Mesenchymal stem cell (in vitro differentiated cells and primary cell): ENCODE results near the gene NAV2.
A peak's percentile ranks its signal among the peaks of the same experiment; 100 is the strongest.

Source experiments
- DNase-seq: peaks from one replicate; pipeline ENCODE4 v3.0.0-alpha.2; 2013
- H2AFZ ChIP-seq: one replicate; pipeline ENCODE4 v1.6.1; 2013; ENCODE audit warnings: low read depth, mild to moderate bottlenecking, control low read depth, inconsistent platforms, low read length, moderate library complexity
- H2AK5ac ChIP-seq: 2 replicates; pipeline ENCODE4 v1.6.1; 2013; ENCODE audit warnings: low read length, moderate library complexity, mild to moderate bottlenecking, inconsistent platforms; ENCODE audit not compliant: severe bottlenecking
- H2BK120ac ChIP-seq: one replicate; pipeline ENCODE4 v1.6.1; 2013; ENCODE audit warnings: low read depth, mild to moderate bottlenecking, inconsistent platforms, low read length, moderate library complexity
- H2BK12ac ChIP-seq, 2 experiments: one replicate each; pipeline ENCODE4 v1.6.1; 2013; ENCODE audit warnings: inconsistent platforms in 2 of 2, low read length in 2 of 2, mild to moderate bottlenecking in 2 of 2, moderate library complexity in 2 of 2, control low read depth in 1 of 2
- H2BK15ac ChIP-seq: one replicate; pipeline ENCODE4 v1.6.1; 2013; ENCODE audit warnings: mild to moderate bottlenecking, low read depth, inconsistent platforms; ENCODE audit not compliant: poor library complexity, severe bottlenecking
- H2BK5ac ChIP-seq: 2 replicates; pipeline ENCODE4 v1.6.1; 2013; ENCODE audit warnings: low read depth, mild to moderate bottlenecking, low read length, control low read depth, inconsistent platforms; ENCODE audit not compliant: poor library complexity, severe bottlenecking
- H3K14ac ChIP-seq, 2 experiments: one replicate each; pipeline ENCODE4 v1.6.1; 2013; ENCODE audit warnings: inconsistent platforms in 2 of 2, low read length in 2 of 2, control low read depth in 1 of 2, mild to moderate bottlenecking in 1 of 2, moderate library complexity in 1 of 2
- H3K18ac ChIP-seq, 2 experiments: one replicate each; pipeline ENCODE4 v1.6.1; 2013; ENCODE audit warnings: inconsistent platforms in 2 of 2, low read length in 2 of 2, control low read depth in 1 of 2, low read depth in 1 of 2, mild to moderate bottlenecking in 1 of 2
- H3K23ac ChIP-seq, 2 experiments: one replicate each; pipeline ENCODE4 v1.6.1; 2013; ENCODE audit warnings: inconsistent platforms in 2 of 2, low read length in 2 of 2, mild to moderate bottlenecking in 2 of 2, moderate library complexity in 2 of 2, control low read depth in 1 of 2
- H3K27ac ChIP-seq: 2 replicates; pipeline ENCODE4 v1.5.1; 2013; ENCODE audit warnings: mild to moderate bottlenecking, moderate library complexity, low read length, control low read depth, inconsistent platforms; ENCODE audit not compliant: poor library complexity, severe bottlenecking
- H3K27me3 ChIP-seq, 2 experiments: 2 replicates each; pipeline versions ENCODE4 v1.6.1 to v1.7.0; 2013; ENCODE audit warnings: low read length in 2 of 2, mild to moderate bottlenecking in 2 of 2, moderate library complexity in 2 of 2, control low read depth in 1 of 2, inconsistent platforms in 1 of 2; ENCODE audit not compliant: control insufficient read depth in 1 of 2, insufficient read depth in 1 of 2
- H3K36me3 ChIP-seq, 2 experiments: 2 replicates each; pipeline versions ENCODE4 v1.6.1 to v1.7.0; 2013; ENCODE audit warnings: low read length in 2 of 2, control low read depth in 1 of 2, inconsistent platforms in 1 of 2, low read depth in 1 of 2, mild to moderate bottlenecking in 1 of 2; ENCODE audit not compliant: insufficient read depth in 2 of 2, control insufficient read depth in 1 of 2
- H3K4ac ChIP-seq, 2 experiments: one replicate each; pipeline ENCODE4 v1.6.1; 2013; ENCODE audit warnings: inconsistent platforms in 2 of 2, low read length in 2 of 2, mild to moderate bottlenecking in 2 of 2, moderate library complexity in 2 of 2, control low read depth in 1 of 2, low read depth in 1 of 2
- H3K4me1 ChIP-seq: 2 replicates; pipeline ENCODE4 v1.6.1; 2013; ENCODE audit warnings: low read depth, low read length, control low read depth; ENCODE audit not compliant: control insufficient read depth, insufficient read depth
- H3K4me2 ChIP-seq: 2 replicates; pipeline ENCODE4 v1.6.1; 2013; ENCODE audit warnings: low read length, mild to moderate bottlenecking, inconsistent platforms; ENCODE audit not compliant: poor library complexity, severe bottlenecking
- H3K4me3 ChIP-seq, 2 experiments: 2 replicates each; pipeline versions ENCODE4 v1.5.1 to v1.7.0; 2013; ENCODE audit warnings: low read length in 2 of 2, mild to moderate bottlenecking in 2 of 2, control low read depth in 1 of 2, low read depth in 1 of 2; ENCODE audit not compliant: insufficient read depth in 1 of 2
- H3K79me1 ChIP-seq: replicated peaks from 2 replicates; pipeline ENCODE4 v1.6.1; 2013; ENCODE audit warnings: mild to moderate bottlenecking, control low read depth, low read length, inconsistent platforms; ENCODE audit not compliant: poor library complexity, severe bottlenecking
- H3K9ac ChIP-seq: 2 replicates; pipeline ENCODE4 v1.7.0; 2013; ENCODE audit warnings: mild to moderate bottlenecking, low read length, moderate library complexity
- H3K9me3 ChIP-seq: 2 replicates; pipeline ENCODE4 v1.7.0; 2013; ENCODE audit warnings: mild to moderate bottlenecking, low read length; ENCODE audit not compliant: control insufficient read depth
- H4K8ac ChIP-seq: one replicate; pipeline ENCODE4 v1.6.1; 2013; ENCODE audit warnings: inconsistent platforms, mild to moderate bottlenecking, low read length, moderate library complexity
- H4K91ac ChIP-seq: one replicate; pipeline ENCODE4 v1.6.1; 2013; ENCODE audit warnings: mild to moderate bottlenecking, low read length, inconsistent platforms
- WGBS: methylation state at CpG from one replicate; pipeline ENCODE4 v1.1.7; 2013; ENCODE audit warnings: mixed read lengths; 5-methylcytosine and 5-hydroxymethylcytosine counted together

NAV2 gene

DNA sequence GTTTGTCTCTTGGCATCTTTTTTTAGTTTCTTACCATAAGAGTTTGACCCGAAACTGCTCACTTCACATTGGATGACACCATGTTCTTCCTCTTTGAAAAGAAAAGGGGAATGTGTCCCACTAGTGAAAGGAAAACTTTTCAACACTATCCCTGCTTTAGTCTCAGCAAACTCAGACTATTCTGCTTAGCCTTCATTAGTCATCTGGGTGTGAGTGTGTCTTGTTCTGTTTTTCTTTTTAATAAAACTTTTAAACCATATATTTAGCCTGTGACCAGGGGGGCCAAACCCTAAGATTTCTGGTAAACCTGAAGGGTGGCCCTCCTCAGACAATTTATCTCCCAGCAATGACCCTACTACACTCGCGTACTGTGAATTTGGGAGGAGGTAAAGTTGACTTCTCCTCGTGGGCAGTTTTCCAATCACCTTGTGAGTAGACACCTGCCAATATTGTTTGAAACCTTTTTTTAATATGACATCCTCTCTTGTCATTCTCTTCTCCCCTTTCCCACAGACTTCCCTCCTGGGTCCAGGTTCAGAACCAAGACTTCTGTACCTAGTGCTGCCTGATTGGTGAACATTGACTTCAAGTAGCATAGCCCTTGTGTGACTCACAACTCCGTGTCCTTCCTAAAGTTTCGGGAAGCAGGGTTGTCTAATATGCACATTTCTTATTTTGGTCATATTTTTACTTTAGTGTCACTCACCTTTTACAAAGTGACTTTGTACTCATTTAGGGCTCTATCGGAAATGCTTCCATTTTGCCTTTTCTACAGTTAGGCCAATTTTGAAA is 407.7 kb downstream of the NAV2 start:
- Histone ChIP-seq H3K23ac (no peak overlapping the region), H2BK120ac (no peak overlapping the region), H3K4me3 (no peak overlapping the region), H4K91ac (no peak overlapping the region), H3K4me1 (no peaks in the 10 kb centered on the region), H3K36me3 (peaks cover 18 to 67% of the 10 kb centered on the region in 2 experiments), H3K27ac (no peak overlapping the region), H2AK5ac (no peak overlapping the region), H2BK15ac (no peak overlapping the region), H2AFZ (no peak overlapping the region), H3K4ac (no peak overlapping the region), H3K9ac (no peak overlapping the region), H3K27me3 (no peaks in the 10 kb centered on the region), H2BK5ac (no peak overlapping the region), H3K18ac (no peak overlapping the region), H4K8ac (no peak overlapping the region), H3K4me2 (no peak overlapping the region), H3K79me1 (no peaks in the 10 kb centered on the region), H3K14ac (no peak overlapping the region), H3K9me3 (no peaks in the 10 kb centered on the region), H2BK12ac (no peak overlapping the region)
- 94% methylated on average over 6 of the region's 7 CpGs for WGBS
- DNase-seq, result no peak

DNA sequence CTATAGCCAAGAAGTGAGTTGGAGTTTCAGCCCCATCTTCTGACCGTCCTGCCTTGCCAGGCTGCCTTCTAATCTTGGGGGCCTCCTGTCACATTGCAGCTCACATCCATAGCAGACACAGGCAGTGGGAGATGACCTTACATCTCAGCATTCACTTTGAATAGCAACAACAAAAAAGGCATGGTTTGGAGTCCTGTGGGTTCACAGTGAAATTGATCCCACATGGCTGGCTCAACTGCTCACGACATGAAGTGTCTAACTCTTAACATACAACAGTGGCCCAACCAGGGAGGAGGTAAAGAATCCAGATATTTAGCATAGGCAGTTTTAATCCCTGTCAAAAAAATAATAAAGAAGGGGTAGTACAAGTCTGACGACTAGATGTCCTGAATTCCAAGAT is 409.5 kb downstream of the NAV2 start:
- no peak overlapping the region for H3K14ac ChIP-seq
- no peak overlapping the region for H3K9ac ChIP-seq
- H3K23ac ChIP-seq, result no peak overlapping the region
- H3K4ac ChIP-seq, result no peak overlapping the region
- H2BK120ac ChIP-seq, result no peak overlapping the region
- no peak overlapping the region for H4K8ac ChIP-seq
- no peak overlapping the region for H2BK12ac ChIP-seq
- WGBS, result 100% methylated on average over 1 of the region's 3 CpGs
- no peak overlapping the region for H2AK5ac ChIP-seq
- no peaks in the 10 kb centered on the region for H3K9me3 ChIP-seq
- no peak overlapping the region for H3K27ac ChIP-seq
- no peak overlapping the region for H2AFZ ChIP-seq
- no peak overlapping the region for H2BK15ac ChIP-seq
- H3K4me3 ChIP-seq, result no peak overlapping the region
- no peak overlapping the region for H3K18ac ChIP-seq
- no peaks in the 10 kb centered on the region for H3K27me3 ChIP-seq
- H3K4me1 ChIP-seq, result peaks cover 3% of the 10 kb centered on the region
- H4K91ac ChIP-seq, result no peak overlapping the region
- H3K36me3 ChIP-seq, result peaks cover 18 to 52% of the 10 kb centered on the region in 2 experiments
- H2BK5ac ChIP-seq, result no peak overlapping the region
- H3K79me1 ChIP-seq, result no peaks in the 10 kb centered on the region
- H3K4me2 ChIP-seq, result no peak overlapping the region
- no peak for DNase-seq

DNA sequence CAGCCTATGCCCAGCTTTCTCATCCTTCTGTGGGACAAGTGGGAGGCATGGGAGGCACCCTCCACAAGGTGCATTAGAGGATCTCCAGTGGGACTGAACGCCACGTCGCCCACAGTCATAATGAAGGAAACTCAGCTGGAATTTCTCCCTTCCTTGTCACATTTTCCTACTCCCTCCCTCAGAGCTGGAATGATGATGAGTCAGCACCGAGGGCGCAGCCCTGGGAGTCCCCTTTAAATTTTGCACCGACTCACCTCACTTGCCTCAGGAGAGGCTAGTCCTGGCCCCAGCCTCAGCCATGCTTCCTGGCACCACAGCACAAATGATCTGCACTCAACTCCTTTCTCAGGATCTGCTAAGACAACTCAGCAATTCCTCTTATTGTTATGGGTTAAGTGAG is 413.3 kb downstream of the NAV2 start:
- 49% methylated on average over 6 of the region's 6 CpGs for WGBS
- no peak overlapping the region for H2BK12ac ChIP-seq
- no peak overlapping the region for H3K4ac ChIP-seq
- no peak overlapping the region for H2BK5ac ChIP-seq
- H4K91ac ChIP-seq, result no peak overlapping the region
- H2AK5ac ChIP-seq, result no peak overlapping the region
- no peaks in the 10 kb centered on the region for H3K27me3 ChIP-seq
- H3K14ac ChIP-seq, result no peak overlapping the region
- H2BK120ac ChIP-seq, result no peak overlapping the region
- no peaks in the 10 kb centered on the region for H3K79me1 ChIP-seq
- no peak overlapping the region for H4K8ac ChIP-seq
- H3K4me2 ChIP-seq, result no peak overlapping the region
- H3K18ac ChIP-seq, result no peak overlapping the region
- peaks cover 0 to 14% of the 10 kb centered on the region in 2 experiments for H3K36me3 ChIP-seq
- DNase-seq, result peak; percentile 51
- no peaks in the 10 kb centered on the region for H3K9me3 ChIP-seq
- H2AFZ ChIP-seq, result no peak overlapping the region
- H3K23ac ChIP-seq, result no peak overlapping the region
- no peak overlapping the region for H3K27ac ChIP-seq
- peaks cover 3% of the 10 kb centered on the region for H3K4me1 ChIP-seq
- no peak overlapping the region for H2BK15ac ChIP-seq
- no peak overlapping the region for H3K9ac ChIP-seq
- H3K4me3 ChIP-seq, result no peak overlapping the region

DNA sequence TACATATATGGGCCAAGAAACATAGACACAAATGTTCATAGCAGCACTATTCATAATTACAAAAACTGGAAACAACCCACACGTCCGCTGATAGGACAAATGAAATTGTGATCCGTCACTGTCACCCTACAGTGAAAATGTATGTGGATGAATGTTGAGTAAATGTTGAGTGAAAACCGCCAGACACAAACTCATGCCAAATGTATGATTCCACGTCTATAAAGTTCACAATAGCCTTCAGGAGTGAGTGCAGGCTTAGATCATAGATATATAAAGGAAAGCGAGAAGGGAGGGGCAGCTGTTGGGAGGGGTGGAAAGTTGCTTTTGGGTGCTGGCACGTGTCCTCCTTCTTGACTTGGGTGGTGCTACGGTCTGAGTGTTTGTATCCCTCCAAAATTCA is 414.1 kb downstream of the NAV2 start:
- Histone ChIP-seq H3K36me3 (peaks cover 0 to 6% of the 10 kb centered on the region in 2 experiments), H3K79me1 (no peaks in the 10 kb centered on the region), H3K4me2 (no peak overlapping the region), H2BK15ac (no peak overlapping the region), H3K14ac (no peak overlapping the region), H4K8ac (no peak overlapping the region), H3K27ac (no peak overlapping the region), H3K4ac (no peak overlapping the region), H2BK12ac (no peak overlapping the region), H3K9me3 (no peaks in the 10 kb centered on the region), H2BK120ac (no peak overlapping the region), H3K23ac (no peak overlapping the region), H3K4me3 (no peak overlapping the region), H2AFZ (no peak overlapping the region), H3K9ac (no peak overlapping the region), H3K18ac (no peak overlapping the region), H3K27me3 (peaks cover 0 to 4% of the 10 kb centered on the region in 2 experiments), H4K91ac (no peak overlapping the region), H3K4me1 (peaks cover 6% of the 10 kb centered on the region), H2BK5ac (no peak overlapping the region), H2AK5ac (no peak overlapping the region)
- 93% methylated on average over 7 of the region's 8 CpGs for WGBS
- DNase-seq, result no peak
